GM18907 (cell line): ENCODE results near the gene MUC2.

ENCODE experiments used
- ATAC-seq: cut with Tn5 transposase; IDR thresholded peaks from one replicate; pipeline ENCODE4 v1.9.1; 2021; ENCODE audit warnings: mild to moderate bottlenecking, moderate library complexity; ENCODE audit not compliant: unreplicated experiment

MUC2 gene

DNA sequence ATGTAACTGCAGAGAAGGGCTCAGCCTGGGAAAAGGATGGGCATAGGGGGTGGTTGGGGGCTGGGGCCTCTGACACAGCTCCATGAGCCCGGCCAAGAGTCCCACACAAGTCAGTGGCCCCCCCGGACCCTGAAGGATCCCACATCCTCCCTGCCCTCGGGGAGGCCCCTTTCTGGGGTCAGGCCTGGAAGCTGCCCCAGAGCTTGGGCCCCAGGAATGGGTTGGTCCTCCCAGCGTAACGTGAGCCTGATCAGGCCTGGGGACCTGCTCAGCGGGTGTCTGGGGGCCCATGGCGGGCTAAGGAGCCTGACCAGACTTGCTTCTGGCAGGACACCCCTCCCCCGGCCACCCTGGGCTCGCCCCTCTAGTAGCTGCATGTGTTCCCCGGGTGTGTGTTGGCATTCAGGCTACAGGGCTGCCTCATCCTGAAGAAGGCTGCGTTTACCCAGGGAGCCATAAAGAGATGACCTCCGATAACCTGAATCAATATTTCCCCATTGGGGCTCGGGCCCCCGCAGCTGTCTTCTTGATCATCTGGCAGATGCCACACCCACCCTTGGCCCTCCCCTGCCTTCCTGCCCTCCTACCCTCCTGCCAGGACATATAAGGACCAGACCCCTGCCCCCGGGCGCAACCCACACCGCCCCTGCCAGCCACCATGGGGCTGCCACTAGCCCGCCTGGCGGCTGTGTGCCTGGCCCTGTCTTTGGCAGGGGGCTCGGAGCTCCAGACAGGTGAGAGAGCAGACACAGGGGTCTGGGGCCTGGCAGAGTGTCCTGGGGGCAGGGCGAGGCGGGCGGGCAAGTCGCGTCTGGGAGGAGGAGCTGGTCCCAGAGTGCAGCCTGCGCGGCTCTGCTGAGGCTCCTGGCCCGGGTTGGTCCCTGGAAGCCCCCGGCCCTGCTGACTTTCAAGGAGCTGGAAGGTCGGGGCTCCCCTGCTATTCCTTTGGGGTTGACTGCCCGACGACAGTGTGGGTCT, at the start of gene MUC2:
Gene MUC2 (plus strand): TSS at position 631 of the 978 bp plus-strand sequence.
- no peak for ATAC-seq

DNA sequence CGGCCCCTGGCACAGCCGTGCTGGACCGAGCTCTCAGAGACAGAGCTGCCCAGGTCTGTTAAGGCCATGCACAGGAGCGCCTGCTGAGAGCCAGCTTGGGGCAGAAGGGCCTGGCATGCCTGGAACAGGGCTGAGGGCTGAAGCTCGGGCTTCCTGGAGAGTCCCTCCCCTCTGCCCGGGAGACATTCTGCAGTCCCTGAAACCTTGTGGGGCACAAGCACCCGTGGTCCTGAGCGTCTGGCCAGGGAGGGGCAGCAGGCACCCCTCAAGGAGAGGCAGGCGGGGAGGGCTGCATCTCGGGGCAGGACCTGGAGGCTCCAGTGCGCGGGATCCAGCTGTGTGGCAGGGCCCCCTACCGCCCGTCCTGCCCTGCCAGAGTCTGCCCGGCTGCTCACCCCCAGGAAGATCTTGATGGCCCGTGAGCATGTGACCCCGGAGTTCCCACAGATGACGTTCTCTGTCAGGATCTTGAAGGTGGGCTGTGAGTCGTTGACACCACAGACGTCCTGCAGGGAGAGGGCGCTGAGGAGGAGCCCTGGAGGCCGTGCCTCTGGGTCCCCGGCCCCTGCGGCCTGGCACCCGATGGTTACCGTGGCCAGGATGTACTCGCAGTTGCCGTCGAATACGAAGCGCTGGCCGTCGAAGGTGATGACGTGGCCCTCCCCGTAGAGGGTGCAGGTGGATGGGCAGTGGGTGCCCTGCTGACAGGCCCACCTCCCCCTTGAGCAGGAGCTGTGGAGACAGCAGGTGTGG, 49.1 kb upstream of the MUC2 start:
- ATAC-seq, result no peak

DNA sequence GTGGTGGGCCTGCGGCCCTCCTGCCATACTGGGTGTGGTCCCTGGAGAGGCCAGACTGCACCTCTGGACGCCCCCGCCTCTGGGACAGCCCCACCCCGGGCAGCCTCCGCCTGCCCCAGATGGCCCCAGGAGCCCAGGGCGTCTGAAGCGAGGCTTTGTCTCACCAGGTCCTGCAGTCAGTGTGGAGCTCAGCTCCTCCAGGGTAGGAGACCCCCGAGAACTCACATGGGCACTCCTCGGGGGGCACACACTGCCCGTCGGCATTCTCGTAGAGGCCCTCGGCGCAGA, 48.6 kb upstream of the MUC2 start:
- no peak for ATAC-seq

DNA sequence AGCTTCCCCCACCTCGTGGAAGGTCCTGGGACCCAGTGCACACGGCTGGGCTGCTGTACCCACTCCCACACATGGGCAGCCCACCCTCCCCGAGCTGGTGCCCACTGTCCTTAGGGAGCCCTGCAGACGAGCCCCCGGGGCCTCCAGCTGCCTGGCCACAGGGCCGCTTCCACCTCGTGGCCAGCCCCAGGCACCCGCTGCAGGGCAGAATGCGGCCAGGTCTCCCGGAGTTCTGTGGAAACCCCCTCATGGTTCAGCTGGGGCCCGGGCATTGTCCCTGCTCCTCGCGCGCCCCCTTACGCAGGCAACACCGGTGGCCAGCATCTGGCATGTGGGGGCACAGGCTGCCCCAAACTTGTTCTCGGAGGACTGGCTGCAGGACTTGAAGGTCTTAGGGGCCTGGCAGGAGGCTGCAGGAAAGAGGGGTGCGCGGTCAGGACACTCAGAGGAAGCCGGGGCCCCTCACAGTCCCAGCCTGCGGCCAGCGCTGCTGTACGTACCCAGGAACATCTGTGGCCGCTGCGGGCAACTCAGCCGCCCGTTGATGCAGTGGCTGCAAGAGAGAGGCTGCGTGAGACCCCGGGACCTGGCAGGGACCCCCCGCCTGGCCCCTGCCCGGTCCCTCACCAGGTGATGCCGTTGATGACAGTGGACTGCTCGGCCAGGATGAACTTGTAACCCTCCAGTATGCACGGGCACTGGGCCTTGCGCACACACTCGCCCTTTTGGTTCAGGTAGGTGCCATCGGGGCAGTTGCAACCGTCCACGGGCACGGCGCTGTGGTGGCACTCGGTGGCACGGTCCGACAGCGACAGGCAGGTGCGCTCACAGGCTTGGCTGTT, 47.8 kb upstream of the MUC2 start:
- ATAC-seq, result no peak

DNA sequence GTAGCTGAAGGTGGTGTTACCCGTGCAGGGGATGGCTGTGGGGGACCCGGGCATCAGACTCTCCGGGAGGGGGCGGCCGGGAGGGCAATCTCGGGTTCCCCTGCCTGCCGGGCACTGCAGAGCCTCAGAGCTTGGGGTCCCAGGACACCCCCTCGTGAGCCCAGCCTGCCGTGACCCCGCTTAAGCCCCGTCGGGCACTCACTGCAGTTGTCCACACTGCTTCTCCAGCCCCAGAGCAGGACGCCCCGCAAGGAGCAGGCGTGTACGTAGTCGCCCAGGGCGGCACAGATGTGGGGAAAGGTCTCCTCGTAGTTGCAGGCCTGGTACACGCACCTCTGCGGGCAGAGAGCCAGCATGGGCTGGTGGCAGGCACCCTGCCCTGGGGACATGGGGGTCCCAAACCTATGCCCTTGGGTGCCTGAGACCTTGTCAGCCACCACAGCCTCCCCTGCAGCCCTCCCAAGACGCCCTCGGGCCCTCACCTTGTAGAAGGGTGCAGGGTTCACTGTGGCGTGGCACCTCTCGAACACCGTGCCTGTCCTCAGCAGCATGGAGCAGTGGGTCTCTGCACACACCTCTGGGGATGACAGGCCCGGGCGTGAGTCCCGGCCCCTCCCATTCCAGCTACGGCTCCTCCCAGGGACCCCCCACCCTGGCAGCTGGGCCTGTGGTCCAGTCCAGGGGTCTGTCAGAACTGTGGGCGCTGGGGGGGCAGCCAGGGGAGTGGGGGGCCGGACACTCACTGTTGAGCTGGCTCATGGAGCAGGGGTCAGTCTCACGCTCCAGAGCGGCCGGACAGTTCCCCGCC, 47.0 kb upstream of the MUC2 start:
- ATAC-seq, result no peak

DNA sequence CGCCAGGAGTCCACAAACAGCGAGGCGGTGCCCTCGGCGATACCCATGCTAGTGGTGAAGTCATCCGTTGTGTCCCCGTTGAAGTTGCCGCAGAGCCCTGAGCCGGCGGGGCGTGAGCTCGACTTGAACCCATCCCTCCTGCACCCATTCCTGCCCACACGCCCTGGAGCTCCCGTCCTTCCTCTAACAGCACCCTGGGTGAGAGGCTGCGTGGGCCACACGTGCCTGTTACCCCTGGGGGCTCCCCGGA, 46.5 kb upstream of the MUC2 start:
- ATAC-seq, result no peak

DNA sequence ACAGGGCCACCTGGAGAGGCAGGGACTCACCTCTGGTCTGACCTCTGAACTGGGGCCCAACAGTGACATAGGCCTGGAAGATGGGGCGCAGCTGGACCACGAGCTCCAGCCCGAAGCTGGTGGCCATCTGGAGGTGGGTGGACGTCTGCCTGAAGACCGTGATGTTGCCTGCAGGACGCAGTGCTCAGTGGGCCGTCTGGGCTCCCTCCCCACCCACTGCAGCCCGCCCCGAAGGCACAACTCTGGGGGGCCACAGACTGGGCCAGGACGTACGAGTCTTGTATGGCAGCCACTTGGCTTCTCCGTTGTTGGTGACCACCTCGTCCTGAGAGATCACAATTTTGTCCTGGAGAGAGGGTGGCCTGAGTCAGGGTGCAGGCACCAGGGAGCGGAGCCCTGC, 46.1 kb upstream of the MUC2 start:
- ATAC-seq, result no peak

DNA sequence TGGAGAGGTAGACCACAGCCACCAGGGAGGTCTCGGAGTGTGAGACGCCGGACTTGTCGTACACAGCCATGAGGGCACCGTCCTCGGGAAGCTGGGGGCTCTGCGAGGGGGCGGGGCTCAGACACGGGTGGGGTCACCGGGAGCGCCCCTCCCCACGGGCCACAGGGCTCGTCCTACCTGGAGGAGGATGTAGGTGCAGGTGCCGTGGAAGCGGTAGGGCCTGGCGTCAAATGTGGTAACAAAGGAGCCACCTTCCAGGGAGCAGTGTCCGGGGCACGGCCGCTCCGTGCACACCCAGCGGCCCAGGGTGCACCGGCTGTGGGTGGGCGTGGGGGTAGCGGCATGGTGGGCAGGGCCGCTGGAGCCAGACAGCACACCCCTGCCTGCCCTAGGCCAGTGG, 45.6 kb upstream of the MUC2 start:
- no peak for ATAC-seq

DNA sequence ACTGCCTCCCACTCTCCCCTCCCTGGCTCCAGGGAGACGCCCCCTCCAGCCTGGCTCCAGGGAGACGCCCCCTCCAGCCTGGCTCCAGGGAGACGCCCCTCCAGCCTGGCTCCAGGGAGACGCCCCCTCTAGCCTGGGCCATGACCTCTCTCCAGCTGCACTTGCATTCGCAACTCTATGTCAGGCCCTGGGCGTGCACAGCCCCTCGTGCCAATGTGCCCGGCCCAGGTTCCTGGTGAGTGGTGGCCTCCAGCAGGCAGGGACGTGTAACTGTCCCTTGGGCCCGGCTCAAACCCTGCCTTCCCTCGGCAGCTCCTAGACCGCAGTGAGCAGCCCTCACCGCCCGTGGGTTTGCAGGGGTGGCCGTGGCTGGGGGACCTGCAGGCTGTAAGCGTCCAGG, 45.0 kb upstream of the MUC2 start:
- no peak for ATAC-seq

DNA sequence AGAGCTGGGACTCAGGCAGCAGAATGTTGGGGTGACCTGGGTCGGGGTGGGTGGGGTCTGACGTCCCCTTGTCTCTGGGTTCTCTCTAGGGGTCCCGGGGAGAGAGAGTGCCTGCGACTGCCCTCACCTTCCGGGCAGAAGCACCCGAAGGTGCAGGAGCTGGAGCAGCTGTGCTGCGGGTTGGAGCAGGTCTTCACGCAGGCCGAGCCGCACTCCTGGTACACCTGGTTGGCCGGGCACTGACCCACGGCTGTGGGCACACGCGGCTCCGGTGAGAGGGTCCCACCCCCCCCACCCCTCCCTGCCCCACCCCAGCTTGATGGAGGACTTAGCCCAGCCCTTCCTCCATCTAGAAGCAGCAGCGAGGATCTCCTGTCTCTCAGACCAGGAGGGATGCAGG, 44.6 kb upstream of the MUC2 start:
- no peak for ATAC-seq

DNA sequence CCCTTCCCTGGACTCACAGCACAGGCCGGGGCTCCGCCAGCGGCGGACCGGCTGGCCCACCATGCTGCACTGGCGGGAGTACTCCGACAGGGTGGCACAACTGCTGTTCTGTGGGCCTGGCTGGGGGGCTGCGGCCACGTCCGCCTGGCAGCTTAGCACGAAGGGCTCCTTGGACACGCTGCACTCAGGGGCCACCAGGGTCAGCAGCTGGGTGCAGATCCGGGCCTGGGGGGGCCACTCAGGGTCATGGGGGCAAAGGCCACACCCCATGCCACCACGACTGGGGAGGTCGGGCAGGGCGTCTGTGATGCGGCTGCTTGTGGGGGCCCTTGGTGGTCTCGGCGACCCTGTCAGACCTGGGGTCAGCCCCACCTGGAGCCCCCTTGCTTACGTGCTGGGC, 44.1 kb upstream of the MUC2 start:
- no peak for ATAC-seq

DNA sequence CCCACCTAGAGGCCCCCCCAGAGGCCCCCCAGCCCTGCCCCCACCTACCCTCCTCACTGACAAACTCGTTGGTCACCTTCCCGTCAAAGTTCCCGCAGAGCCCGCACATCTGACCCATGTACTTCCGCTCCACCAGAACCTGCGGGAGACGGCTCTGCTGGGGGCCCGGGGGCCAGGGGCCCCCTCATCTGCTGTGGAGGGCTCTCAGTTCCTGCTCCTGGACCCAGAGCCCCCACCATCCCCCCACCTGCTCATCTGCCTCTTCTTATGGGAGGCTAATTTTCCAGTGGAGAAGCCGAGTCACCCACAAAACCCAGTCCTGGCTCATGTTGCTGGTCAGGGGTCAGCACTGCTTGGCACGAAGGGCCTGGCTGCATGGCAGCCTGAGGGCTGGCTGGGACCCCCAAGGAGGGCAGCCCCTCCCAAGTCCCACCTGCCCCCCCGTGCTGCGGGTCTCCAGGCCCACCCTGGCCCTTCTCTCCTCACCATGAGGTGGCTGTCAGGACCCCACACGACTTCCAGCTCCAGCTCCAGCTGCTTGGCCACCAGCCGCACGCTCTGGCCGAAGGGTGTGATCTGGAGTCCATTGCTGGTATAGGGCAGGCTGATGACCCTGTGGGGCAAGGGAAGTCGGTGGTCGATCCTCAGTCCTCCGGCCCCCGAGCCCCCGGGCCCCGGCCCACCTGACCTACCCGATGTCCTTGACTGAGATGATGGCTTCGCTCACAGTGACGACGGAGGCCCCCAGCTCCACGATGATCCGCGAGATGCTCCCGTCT, 43.4 kb upstream of the MUC2 start:
- ATAC-seq, result no peak

DNA sequence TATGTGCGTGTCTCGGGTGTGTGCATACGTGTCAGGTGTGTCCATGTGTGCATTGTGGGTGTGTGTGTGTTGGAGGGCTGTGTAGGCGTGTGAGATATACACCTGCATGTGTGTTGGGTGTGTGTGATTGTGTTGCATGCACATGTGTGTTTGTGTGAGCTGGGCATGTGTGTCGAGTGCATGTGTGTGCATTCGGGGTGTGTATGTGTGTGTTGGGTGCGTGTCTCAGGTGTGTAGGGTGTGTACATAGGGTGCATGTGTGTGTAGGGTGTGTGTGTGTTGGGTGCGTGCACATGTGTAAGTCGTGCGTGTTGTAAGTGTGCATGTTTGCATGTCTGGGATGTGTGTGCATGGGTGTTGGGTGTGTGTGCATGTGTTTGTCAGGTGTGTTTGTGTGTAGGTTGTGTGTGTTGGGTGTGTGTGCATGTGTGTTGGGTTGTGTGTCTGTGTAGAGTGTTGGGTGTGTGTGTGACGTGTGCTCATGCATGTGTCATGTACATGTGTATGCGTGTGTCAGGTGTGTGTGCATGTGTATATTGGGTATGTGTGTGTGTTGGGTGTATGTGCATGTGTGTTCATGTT, 42.3 kb upstream of the MUC2 start:
- ATAC-seq, result no peak

DNA sequence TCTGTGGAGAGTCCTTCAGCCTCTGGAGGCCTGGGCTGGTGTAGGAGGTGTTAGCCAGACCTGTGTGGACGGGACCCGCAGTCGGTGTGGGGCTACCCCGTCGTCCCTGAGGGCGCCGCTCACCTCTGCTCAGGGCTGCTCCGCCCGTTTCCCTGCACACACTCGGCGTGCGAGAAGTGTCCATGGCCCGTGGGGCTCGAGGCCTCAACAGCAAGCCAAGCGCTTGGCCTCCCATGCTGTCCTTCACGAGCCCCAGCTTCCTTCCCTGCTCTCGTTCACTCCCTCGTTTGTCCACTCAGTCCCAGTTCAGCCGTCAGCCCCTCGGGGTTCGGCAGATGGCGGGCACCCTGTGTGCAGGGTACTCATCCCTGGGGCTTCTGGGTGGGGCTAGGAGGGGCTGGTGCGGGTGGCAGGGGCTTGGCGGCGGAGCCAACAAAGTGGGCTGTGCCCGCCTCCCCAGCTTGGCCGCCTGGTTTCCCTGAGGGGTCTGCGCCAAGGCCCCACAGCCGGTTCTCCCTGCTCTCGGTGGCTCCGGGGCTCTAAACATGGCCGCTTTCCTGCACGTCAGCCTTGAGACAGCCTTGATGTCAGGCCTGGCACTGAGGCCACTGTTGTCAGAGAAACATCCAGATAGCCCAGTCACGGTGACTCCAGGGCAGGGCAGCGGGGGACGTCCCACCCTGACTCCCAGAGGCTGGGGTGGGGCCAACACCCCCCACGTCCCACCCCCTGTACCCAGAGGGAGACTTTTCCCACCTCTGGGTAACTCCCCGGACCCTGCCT, 41.5 kb upstream of the MUC2 start:
- no peak for ATAC-seq

DNA sequence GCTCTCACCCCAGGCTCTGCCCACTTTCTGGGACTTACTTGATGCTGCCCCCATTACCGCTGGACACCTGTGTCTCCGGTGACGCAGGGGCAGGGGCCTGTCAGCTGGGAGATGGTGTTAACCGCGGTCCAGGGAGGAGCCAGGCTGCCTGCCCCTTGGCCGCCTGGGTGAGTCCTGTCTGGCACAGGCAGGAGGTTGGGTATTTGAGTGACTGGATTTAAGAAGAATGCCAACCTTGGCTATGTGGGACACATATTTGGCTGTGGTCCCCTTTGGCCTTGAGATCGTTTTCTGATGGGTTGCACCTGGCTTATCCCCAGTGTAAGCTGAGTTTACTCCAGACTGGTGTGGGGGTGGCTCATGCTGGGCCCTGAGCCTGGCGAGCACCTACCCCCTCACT, 40.7 kb upstream of the MUC2 start:
- ATAC-seq, result no peak

DNA sequence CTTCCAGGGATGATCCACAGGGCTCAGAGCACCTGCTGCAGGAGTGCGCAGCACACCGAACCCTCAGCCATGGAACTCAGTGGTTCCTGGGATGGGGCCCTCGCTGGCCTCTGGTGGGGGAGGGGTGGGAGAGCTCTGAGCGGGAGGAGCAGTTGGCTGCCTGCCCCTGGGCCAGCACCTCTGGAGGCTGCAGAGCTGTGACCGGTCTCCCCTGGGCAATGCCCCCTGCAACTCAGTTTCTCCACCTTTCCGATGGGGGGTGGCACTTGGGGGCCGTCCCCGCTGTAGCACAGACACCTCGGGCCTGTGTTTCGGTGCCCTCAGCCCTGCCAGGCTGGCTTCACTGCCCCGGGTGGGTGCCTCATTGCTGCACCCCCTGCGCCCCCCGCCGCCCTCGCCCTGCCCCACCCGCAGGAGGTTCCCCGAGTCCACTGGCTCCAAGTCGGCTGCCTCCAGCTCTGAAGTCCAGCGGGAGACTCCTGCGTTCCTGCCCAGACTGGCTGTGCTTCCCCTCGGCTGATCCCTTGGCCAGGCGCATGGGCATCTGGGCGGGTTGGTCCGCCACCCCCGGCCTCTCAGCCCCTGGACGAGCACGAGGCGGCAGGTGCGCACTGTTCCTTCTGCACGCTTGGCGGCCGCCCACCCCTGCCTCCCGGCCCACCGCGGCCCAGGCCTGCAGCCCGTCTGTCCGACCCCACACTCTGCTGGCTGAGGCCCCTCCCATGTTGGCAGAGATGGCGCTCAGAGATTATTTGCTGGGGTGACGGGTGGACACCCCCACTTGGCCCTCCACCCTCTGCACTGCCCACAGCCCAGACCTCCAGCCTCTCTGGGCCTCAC, 40.0 kb upstream of the MUC2 start:
- no peak for ATAC-seq

DNA sequence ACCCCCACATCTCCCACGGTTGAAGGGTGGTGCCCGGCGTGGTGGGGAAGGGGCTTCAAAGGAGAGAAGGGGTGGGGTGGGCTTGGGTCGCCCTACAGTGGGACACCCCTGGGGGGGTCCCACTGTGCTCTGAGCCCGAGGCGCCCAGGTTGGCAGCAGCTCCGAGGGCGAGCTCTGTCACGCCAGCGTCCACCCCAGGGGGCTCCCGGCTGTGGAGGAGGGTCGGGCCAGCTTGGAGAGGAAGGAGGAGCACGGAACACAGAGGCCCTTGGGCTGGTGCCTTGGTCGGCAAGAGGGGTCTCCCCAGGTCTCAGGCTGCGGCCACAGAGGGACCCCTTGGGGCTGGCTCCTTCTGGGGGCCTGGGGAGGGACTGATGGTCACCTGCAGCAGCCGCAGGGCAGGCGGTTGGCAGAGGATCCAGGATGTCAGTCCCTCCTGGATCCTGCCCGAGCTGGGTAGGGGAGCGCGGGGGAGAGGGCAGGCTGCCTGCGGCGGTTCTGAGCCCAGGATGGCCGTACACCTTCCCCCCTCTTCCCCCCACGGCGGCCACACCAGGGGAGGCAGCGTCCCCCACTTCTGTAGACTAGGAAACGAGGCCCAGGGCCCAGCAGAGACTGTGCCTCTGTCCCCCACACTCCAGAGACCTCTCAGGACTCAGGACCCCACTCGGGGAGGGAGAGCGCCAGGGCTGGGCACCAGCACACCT, 38.9 kb upstream of the MUC2 start:
- no peak for ATAC-seq
